SKM-1 treated with dmso at 0.1 percent for 144 hours (cell line): Measurements from ENCODE around the gene CATSPERE.
"Not testable (repeated sequence)": the region's sequence is repeated elsewhere in the genome, so short reads cannot be mapped to it uniquely, and the experiment has no call there.

Experiments used
- DNase-seq: peaks from one replicate; lab custom pipeline; 2025; ENCODE audit not compliant: unreplicated experiment; lab: John Stamatoyannopoulos, UW

The CATSPERE gene

DNA sequence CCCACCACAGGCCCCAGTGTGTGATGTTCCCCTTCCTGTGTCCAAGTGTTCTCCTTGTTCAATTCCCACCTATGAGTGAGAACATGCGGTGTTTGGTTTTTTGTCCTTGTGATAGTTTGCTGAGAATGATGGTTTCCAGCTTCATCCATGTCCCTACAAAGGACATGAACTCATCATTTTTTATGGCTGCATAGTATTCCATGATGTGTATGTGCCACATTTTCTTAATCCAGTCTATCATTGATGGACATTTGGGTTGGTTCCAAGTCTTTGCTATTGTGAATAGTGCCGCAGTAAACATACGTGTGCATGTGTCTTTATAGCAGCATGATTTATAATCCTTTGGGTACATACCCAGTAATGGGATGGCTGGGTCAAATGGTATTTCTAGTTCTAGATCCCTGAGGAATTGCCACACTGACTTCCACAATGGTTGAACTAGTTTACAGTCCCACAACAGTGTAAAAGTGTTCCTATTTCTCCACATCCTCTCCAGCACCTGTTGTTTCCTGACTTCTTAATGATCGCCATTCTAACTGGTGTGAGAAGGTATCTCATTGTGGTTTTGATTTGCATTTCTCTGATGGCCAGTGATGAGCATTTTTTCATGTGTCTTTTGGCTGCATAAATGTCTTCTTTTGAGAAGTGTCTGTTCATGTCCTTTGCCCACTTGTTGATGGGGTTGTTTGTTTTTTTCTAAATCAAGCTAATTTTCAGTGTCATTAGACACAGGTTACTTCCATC is 200.7 kb downstream of the CATSPERE start:
- DNase-seq: not testable (repeated sequence)

DNA sequence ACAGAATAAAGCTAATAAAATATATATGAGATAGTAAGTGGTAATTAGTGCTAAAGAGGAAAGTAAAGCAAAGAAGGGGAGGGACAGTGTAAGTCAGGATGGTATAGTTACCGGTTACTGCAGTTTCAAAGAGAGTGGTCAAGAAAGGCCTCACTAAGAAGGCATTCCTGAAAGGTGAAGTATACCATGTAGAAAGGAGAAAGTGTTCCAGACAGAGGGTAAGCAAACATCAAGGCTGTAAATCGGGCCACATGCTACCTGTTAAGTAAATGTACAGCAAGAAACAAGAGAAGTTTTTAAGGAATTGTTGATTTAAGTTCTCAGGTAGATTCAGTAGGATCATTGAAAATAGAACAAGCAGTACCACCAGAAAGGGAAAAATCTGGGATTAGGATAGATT is 201.5 kb downstream of the CATSPERE start:
- DNase-seq: no peak

DNA sequence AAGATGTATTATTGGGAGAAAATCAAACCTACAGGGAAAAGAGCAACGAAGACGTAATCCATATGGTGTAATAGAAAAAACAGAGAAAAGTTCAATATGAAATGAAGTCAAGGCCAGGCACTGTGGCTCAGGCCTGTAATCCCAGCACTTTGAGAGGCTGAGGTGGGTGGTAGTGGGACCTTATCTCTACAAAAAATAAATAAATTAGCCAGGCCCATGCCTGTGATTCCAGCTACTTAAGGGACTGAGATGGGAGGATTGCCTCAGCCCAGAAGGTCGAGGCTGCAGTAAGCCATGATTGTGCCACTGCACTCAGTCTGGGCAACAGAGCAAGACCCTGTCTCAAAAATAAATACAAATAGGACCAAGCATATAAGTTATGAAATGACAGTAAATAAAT is 203.3 kb downstream of the CATSPERE start:
- no peak for DNase-seq

DNA sequence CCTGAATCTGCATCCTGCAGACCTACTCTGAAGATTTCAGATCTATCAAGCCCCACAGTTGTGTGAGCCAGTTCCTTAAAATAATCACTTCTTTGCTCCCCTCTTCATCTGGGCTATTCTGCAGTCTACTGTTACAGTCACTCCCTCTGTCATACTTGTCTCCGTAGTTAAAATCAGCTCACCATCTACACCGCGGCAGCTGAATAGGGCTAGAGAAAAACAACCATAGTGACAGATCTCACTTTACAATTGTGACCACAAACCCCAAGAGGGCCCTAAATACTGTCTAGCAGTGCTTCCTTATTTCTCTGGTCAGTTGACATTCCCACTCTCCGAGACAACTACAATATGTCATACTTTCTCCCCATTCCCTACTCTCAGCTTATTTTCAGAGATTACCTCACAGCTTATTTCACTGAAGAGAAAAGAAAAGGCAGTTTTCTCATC is 204.7 kb downstream of the CATSPERE start:
- DNase-seq: peak; percentile 77

DNA sequence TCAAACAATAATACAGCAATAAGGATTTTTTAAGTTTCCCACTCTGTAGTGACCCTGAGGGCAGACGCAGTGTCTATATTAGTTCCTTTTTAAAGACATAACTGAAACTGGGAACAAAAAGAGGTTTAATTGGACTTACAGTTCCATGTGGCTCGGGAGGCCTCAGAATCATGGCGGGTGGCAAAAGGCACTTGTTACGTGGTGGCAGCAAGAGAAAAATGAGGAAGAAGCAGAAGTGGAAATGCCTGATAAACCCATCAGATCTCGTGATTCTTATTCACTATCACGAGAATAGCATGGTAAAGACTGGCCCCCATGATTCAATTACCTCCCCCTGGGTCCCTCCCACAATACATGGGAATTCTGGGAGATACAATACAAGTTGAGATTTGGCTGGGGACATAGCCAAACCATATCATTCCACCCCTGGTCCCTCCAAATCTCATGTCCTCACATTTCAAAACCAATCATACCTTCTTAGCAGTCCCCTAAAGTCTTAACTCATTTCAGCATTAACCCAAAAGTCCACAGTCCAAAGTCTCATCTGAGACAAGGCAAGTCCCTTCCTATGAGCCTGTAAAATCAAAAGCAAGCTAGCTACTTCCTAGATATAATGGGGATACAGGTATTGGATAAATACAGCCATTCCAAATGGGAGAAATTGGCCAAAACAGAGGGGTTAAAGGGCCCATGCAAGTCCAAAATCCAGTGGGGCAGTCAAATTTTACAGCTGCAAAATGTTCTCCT is 205.8 kb downstream of the CATSPERE start:
- not testable (repeated sequence) for DNase-seq

DNA sequence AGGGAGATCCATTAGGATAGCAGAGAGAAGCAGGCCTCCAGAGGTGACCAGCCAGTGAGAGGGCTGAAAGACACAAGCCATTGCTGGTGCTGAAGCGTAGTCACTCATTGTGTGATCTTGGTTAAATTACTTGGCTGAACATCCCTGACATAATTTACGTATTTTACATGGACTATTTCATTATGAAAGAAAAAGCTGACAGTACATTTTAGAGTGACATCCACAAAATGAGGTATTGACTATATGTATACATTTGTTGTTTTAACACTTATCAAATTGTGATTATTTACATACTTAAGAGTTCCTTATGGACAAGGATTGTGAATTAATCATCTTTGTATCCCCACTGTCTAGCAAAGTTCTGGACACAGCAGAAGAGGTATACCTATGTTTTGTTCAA is 206.7 kb downstream of the CATSPERE start:
- DNase-seq: no peak

DNA sequence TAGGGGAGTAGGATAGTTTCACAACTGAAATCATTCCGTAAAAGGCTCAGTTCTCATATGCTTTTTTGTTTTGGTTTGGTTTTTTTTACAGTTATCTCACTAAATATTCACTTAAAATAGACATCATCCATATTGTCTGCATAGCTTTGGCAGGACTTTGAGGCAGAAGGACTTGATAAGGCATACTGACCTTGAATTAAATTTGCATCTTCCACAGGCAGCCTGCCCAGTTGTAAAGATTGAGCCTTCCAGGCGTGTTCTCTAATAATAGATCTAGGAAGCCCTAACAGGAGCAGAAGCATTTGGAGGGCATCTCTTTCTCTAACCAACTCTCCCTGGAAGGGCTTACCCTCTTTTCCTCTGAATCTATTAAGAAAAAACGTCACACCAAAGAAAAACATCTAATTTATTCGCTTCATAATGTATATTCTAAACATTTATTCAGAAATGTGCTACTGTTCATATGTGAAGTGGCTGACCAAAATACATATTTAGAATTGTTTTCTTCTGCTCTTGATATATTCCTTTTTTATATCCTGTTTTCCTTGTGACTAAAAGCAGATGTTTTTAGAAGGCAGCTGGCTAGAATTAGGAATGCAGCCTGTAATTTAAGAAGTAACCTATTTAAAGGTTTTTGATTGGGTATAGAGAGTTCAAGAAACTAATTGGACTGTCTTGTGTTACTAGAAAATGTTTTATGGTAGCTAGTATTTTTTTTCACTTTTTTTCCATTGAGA is 212.0 kb downstream of the CATSPERE start:
- DNase-seq: no peak

DNA sequence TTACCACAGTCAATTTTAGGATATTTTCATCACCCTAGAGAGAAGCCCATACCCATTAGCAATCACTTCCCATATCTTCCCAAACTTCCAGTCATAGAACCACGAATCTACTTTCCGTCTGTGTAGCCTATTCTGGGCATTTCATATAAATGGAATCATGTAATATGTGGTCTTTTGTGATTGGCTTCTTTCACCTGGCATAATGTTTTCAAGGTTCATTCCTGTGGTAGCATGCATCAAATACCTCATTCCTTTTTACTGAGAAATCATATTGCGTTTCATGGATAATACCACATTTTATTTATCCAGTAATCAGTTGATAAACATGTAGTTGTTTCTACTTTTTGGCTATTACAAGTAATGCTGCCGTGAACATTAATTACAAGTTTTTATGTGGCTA is 213.4 kb downstream of the CATSPERE start:
- no peak for DNase-seq

DNA sequence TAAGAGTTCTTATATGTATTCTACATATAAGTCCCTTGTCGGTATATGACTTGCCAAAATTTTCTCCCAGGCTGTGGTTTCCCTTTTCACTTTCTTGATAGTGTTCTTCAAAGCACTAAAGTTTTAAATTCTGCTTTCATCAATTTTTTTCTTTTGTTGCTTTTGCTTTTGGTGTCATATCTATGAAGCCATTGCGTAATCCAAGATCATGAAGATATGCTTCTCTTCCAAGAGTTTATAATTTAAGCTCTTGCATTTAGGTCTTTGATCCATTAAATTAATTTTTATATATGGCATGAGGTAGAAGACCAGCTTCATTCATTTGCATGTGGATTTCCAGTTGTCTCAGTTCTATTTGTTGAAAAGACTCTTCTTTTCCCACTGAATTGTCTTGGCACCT is 214.1 kb downstream of the CATSPERE start:
- DNase-seq: no peak

DNA sequence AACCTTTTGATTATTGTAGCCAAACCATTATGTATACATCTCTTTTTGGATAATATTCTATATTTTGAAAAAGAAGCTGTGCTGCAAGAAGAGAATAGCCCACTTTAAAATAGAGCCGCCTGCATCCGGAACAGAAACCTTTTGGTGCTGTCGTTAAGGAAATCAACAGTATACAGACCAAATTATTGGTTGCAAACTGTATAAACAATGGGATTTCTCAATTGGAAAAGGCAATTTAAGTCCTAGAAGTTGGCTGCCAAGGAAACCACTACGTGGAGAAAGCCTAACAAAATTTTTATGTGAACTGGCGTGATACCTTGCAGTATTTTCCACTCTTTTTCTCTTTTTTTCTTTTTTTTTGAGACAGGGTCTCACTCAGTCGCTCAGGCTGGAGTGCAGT is 217.6 kb downstream of the CATSPERE start:
- DNase-seq: no peak

DNA sequence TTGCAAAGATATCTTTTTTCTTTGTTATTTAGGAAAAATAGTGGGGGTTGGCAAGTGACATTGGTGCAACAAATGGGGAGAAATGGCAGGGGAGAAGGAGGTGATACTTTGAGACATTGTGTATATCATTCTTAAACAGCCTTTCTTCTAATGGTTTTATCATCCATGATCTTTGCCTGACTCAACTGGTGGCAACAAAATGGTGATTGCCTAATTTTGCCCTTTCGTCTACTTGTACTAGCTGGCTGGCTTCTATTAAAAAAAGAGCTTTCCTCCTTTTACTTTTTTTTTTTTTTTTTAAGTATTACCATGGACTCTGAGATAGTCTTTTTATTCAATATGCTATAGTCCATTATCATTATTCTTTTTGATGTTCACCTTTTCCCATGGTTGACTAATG is 219.6 kb downstream of the CATSPERE start:
- no peak for DNase-seq

DNA sequence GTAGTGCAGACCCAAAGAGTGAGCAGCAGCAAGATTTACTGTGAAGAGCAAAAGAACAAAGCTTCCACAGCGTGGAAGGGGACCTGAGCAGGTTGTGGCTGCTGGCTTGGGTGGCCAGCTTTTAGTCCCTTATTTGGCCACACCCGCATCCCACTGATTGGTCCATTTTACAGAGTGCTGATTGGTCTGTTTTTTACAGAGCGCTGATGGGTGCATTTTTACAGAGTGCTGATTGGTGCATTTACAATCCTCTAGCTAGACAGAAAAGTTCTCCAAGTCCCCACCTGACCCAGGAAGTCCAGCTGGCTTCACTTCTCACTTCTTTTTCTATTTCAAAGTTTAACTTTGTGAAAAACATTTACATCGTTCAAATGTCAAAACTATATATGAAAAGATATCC is 221.0 kb downstream of the CATSPERE start:
- DNase-seq: not testable (repeated sequence)
